ENCODE results near the gene HHAT.

- TF ChIP-seq, protein P1, sequence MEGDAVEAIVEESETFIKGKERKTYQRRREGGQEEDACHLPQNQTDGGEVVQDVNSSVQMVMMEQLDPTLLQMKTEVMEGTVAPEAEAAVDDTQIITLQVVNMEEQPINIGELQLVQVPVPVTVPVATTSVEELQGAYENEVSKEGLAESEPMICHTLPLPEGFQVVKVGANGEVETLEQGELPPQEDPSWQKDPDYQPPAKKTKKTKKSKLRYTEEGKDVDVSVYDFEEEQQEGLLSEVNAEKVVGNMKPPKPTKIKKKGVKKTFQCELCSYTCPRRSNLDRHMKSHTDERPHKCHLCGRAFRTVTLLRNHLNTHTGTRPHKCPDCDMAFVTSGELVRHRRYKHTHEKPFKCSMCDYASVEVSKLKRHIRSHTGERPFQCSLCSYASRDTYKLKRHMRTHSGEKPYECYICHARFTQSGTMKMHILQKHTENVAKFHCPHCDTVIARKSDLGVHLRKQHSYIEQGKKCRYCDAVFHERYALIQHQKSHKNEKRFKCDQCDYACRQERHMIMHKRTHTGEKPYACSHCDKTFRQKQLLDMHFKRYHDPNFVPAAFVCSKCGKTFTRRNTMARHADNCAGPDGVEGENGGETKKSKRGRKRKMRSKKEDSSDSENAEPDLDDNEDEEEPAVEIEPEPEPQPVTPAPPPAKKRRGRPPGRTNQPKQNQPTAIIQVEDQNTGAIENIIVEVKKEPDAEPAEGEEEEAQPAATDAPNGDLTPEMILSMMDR (IDR thresholded peaks at IDR 0.05) = no peak
- TF ChIP-seq POLR2A (IDR thresholded peaks at IDR 0.05) = no peak
Measured at GRCh38 chr1:210641582-210641981, 312.9 kb downstream of the HHAT start.

Measured in esophagus squamous epithelium (tissue), 4 donors.